ENCODE results near the gene ZBTB42.

DNA sequence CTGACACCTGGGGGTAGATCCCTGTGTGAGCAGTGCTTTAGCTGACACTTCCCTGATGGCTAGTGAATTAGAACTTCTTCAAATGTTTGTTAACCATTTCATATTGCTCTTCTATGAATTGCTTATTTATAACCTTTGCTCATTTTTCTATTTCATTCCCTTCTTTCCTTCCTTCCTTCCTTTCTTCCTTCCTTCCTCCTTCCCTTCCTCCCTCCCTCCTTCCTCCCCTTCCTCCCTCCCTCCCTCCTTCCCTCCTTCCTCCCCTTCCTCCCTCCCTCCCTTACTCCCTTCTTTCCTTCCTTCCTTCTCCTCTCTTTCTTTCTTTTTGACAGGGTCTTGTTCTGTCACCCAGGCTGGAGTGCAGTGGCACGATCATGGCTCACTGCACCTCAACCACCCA lies 40.8 kb downstream of the ZBTB42 start:
- TF ChIP-seq, protein P1, sequence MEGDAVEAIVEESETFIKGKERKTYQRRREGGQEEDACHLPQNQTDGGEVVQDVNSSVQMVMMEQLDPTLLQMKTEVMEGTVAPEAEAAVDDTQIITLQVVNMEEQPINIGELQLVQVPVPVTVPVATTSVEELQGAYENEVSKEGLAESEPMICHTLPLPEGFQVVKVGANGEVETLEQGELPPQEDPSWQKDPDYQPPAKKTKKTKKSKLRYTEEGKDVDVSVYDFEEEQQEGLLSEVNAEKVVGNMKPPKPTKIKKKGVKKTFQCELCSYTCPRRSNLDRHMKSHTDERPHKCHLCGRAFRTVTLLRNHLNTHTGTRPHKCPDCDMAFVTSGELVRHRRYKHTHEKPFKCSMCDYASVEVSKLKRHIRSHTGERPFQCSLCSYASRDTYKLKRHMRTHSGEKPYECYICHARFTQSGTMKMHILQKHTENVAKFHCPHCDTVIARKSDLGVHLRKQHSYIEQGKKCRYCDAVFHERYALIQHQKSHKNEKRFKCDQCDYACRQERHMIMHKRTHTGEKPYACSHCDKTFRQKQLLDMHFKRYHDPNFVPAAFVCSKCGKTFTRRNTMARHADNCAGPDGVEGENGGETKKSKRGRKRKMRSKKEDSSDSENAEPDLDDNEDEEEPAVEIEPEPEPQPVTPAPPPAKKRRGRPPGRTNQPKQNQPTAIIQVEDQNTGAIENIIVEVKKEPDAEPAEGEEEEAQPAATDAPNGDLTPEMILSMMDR (IDR thresholded peaks at IDR 0.05), result no peak
- no peak for TF ChIP-seq EP300 (IDR thresholded peaks at IDR 0.05)

All from tibial nerve (tissue), 4 donors.